Measurements from ENCODE around the gene WWTR1.

WWTR1 gene

DNA sequence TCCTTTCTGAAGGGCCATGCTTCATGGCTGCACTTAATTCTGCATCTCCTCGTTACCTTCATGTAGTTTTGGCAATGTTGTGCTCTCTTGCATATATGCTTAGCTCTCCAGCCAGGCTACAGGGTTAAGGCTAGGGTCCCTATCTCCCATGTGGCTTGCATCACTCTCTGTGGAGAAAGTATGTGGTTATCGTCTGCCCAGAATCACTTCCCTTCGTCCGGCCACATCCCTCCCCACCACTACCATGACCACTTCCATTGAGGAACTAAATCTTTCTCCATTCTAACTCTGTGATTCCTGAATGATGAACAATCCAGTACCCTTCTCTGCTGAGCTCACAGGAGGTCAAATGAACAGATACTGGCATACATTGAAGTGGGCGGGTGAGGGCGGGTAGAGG is 34.0 kb downstream of the WWTR1 start:
- DNase-seq, result no peak

DNA sequence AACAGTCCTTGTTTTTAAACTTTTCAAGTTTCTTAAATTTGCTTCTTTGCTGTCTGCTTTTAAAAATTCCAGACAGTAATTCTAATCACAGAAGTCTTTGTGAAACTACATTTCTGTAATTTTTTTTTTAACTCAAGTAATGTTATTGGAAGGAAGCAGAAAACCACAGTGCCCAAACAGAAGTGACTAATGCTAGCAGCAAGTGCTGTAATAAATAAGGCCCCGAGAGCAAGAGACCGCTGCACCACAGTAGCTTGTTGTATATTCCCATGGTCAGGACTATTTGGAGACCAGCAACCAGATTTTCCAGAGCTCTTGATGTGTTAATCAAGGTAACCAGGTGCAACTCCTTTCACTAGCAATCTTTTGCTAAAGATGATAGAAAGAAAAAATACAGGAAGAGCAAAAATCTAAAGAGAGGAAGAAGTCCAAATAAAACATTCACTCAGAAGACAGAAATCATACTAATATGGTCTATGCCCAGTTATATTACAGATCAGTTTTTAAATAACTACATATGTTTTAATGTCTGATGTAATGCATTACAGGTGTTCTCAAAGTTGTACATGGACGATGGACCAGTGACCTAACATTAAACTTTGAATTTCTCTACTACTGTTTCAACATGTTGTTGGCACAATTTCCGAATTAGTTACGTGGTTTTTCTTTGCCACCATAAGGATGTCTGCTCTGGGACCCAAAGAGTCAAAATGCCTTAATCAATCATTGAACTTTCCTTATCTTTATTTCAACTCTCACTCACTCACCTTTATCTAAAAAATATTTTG is 36.4 kb downstream of the WWTR1 start:
- no peak for DNase-seq

DNA sequence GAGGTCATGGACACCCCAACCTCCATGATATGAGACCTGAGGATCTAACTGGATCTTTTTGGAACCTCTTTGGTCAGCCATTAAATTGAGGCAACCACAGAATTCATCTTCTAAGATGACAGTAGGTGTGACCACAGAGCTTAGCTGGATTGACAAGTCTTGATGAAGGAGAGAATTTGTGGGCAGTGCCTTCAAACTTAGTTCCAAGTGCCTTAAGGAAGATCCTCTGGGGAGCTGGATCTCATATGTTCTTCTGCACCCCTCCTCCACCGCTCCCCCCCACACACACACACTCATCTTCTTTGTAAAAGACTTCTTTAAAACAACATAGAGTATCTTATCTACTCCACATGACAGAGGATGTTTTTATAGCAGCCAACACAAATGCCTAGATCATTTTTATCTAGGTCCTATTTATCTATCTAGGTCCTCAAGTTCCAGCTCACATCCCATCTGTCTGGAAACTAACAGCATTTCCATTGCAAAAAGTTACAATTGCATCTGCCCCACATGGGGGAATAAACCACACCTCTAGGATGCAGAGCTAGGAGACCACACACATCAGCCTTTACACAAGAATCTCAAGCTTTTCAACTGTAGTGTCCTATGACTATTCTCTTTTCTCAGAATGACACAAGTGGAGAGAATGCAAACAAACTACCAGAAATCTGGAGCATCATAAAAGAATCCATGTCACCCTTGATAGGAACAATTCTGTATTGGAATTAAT is 37.4 kb downstream of the WWTR1 start:
- DNase-seq, result no peak

DNA sequence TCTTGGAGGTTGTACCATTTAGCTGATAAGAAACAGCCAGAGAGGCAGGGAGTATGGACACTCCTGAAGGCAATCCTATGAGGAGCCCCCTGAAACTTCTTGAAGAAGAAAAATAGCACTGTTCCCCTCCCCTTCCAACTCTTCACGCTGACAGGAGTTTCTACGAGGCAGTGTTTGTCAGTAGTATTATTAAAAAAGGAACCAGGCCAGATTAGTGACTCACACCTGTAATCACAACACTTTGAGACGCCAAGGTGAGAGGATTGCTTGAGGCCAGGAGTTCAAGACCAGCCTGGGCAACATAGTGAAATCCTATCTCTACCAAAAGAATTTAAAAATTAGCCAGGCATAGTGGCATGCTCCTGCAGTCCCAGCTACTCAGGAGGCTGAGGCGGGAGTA is 38.7 kb downstream of the WWTR1 start:
- DNase-seq, result no peak

DNA sequence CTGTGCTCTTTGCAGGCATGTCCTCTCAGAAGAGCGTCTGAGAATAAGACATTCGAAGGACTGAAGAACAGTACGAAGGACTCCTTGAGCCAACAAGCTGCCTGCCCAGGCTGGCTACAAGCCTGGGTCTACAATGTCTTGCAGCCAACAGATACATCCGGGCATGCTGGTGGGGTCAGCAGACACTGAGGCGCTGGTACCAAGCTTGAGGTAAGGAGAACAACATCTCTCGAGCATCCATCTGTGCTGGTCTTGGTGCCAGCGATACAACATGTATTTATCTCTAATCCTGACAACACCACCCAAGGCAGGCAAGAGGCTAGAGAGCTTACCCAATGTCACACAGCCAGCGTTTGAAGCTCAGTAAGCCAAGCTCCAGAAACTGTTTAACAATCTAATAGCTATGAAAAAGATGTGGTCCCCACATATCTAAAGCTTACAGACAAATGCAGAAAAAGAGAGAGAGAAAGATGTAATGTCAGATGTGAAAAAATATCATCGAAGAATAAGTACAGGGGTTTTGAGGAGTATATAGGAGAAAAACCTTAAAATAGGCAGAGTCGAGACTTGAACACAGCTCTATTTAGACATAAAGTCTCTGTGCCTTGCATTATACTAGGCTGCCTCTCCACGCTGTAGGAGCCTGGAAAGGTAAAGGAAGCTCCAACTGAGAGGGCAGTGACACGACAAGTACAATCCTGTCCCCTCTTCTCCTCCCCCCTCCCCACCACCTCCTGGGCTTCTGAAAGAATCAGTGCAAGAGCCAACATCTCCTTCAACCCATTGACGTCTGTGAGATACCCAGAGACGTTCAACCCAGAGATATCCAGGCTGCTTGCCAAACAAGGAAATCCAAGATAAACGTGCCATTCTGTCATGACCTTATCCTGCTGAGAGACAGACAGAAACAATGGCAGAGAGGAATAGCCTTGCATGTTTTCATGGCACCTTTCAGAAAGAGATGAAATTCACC is 39.4 kb downstream of the WWTR1 start:
- peak in 31 of 51 donors; percentile 3 to 58 (median 21) for DNase-seq

DNA sequence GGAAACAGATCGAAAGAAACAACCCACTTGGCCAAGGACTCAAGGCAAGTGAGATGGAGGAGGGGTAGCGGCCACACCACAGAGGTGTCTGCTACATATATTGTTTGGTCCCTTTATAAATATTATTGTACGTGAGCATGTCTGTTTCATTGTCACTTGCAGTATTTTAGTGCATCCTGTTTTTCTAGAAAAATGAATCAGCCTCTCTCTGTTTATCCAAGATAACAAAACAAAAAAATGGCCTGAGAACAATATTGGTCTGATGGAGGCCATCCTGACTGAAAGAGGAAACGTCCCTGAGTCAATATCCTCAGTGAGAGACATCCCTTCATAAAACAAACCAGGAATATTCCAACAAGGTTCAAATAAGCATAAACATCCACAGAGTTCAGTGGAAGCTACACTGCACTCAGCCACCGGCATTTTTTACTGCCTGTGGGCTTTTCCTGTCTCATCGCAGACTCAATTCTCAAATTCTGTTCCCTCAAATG is 42.0 kb downstream of the WWTR1 start:
- DNase-seq, result no peak

DNA sequence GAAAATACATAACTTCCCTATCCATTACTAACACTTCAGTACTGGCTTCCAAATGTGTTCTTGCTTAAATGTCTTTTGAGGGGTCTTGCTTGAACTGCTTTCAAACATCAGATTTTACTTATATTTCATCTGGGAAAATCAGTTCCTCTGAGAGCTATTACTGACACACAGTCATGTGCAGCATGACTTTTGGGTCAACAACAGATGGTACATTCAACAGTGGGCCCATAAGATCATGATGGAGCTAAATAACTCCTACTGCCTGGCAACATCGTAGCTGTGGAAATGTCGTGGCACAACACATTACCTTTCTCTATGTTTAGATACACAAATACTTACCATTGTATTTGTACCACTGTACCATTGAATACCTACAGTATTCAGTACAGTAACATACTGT is 43.8 kb downstream of the WWTR1 start:
- no peak for DNase-seq

DNA sequence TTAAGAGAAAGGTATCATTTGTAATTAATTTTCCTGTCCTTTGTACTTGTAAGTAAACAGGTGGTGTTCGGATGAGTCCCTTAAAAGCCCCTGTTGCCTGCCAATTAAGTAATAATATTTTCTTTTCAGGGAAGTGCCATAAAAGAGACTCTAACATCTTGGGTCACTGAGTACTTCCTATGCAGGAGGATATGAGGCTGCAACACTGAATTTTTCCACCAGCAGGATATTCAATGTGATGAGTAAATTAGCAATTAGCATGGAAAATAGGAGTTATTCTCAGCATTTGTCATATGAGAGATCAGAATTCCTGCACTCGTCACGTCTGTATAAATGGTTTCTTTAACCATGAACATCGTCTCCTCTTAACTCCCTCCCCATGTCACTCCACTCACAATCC is 45.4 kb downstream of the WWTR1 start:
- DNase-seq, result no peak

DNA sequence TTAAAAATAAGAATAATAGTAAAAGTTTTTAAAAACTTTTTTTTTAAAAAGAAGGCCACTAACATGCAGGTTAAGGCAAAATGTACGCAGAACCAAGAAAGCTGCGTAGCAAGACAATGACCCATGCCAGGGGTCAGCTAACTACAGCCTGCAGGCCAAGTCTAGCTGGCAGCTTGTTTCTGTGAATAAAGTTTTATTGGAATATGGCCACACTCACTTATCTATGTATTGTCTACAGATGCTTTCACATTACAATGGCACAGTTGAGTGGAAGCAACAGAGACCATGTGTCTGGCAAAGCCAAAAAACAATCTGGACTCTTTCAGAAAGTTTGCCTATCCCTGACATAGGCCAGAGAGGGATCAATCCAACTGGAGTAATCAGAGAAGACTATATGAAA is 46.7 kb downstream of the WWTR1 start:
- DNase-seq, result no peak

DNA sequence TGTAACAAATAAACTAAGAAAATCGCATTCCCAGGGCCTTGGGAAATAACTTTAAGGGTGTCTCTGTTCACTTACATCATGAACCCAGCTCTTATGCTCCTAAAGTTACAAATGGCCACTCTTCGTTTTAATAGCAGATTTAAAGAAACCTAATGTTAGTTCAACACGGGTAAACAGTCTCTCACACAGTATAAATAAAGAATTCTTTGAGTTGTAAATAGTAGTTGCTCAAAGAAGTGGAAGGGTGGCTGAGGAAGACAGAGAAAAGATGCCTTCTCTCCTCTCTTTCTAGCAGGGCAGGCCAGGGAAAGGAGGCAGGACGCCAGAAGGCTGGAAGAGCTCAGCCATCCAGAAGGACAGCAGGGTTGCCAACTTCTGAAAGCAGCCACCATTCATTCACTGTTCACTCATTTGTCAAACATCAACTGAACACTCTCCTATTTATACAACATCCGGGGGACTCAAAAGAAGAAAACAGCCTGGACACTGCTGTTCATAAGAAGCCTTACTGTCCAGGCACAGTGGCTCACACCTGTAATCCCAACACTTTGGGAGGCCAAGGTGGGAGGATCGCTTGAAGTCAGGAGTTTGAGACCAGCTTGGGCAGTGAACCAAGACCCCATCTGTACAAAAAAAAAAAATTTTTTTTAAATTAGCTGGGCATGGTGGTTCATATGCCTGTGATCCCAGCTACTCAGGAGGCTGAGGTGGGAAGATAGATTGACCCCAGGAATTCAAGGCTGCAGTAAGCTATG is 47.3 kb downstream of the WWTR1 start:
- peak in 36 of 51 donors; percentile 3 to 75 (median 33) for DNase-seq

DNA sequence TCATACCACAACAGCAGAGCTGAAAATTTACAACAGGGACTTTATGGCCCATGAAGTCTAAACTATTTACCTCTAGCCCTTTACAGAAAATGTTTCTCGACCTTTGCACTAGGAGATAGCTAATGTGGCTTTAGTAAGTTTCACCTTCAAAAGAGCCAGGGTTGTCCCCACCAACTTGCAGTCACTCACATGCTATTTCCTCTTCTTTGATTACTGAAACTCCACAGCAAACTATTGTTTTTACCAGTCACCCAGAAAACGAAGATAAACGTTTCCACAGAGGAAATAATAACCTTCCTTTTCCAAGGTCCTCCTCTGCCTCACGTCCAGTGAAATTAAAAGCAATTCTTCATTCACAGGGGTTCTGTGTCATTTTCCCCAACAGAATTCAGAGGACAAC is 48.2 kb downstream of the WWTR1 start:
- no peak for DNase-seq

DNA sequence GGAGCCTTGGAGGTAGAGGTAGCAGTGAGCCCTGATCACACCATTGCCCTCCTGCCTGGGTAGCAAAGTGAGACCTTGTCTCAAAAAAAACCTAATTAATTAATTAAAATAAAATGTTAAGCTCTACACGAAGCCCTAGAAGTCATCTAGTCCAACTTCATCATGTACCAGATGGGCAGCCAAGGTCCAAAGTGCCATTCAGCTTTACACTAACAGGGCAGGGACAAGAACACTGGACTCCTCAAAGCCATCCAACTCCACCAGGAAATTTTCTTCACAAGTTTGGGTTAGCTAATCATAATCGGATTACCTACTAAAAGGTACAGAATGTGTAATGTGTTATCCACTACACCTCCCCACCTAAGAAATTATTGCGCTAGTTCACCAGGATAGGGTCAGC is 48.8 kb downstream of the WWTR1 start:
- DNase-seq, result no peak

DNA sequence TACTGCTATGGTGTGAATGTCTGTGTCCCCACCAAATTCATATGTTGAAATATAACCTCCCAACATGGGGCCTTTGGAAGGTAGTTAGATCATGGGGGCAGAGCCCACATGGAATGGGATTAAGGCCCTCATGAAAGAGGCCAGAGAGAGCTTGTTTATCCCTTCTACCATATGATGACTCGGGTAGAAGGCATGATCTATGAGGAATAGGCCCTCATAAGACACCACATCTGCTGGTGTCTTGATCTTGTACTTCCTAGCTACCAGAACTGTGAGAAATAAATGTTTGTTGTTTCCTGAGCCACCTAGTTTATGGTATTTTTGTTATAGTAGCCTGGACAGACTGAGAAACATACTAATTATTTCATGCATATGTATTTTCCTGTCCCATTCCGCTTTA is 51.9 kb downstream of the WWTR1 start:
- DNase-seq, result no peak

DNA sequence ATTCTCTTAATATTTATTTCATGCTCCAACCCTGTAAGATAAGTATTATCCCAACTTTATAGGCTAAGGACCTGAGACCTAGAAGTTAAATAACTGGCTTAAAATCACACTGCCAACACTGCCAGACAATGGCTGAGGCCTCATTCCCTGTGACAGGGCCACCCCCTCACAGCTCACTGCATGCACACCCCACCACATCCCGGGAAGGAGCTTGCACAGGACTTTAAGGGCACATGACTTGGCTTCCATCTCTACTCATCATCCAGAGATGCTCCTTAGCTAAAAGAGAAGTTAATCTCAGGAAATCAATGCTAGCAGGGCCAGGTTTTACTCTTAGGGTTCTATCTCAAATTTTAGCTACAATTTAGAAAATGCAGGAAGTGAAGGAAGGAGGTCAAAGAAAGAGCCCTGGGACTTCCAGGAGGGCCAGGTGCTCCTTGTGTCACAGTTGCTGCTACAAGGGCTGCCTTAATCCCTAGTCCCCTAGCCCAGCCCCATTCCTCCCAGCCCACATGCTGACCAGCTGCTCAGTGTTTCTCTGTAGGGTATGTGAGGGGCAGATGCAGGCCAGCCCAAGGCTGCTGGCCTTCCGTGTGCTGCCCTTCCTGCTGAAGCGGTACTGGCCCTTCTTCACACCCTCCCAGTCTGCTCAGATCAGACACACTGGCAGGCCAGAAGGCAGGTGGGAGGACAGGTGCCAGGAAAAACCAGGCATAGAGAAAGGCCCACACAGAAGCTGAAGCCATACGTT is 53.5 kb downstream of the WWTR1 start:
- no peak for DNase-seq

DNA sequence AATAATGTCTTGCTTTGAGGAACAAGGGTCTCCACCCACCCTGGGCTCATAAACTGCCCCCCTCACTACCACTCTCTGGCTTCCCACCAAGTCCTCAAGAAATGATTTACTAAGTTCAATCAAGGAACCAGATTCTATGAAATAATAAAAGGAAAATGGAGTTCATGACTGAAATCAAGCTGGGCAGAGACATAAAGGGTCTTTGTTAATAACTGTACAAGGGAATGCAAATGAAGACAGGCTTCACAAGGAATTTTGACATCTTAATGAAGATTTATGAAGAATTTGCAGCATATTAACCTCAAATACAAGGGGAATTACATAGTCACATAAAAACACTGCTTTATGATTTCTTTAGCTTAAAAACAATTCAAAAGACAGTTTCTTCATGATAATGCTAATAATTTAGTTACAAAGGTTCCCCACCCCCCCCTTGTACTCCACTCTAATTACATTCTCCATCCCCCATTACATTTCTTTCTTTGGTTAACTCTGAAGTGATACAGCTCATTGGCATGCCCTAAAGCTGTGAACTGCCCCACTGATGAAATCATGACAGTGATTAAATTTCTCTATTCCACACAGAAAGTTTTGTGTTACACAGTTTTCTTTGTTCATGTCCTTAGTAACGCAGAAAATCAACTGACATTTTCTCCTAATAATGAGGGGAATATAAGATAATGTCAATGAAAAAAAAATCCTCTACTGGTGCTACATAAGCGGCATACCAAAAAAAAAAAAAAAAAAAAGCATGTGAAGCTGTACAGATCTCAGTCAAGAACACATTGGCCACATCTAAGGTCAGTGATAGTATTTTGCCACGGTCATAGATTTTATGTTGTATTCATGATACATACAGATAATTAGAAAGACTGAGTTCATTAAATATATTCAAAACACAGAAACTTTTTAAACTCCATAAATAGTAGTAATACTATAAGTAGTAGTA is 54.4 kb downstream of the WWTR1 start:
- DNase-seq, result no peak

DNA sequence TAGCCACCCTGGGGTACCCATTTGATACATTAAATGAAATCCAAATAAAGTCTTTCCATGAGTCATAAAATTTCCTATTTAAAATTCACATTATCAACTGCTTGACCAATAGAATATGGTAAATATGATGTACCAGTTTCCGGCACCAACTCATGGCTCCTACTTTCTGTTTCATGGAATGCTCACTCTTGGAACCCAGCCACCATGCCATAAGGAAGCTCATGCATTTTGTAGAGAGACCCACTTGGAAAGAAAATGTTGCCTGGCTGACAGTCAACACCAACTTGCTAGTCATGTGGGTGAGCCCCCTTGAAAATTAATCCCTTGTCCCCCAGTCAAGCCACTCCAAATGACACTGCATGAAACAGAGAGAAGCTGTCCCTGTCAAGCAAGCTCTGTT is 57.2 kb downstream of the WWTR1 start:
- DNase-seq, result no peak

DNA sequence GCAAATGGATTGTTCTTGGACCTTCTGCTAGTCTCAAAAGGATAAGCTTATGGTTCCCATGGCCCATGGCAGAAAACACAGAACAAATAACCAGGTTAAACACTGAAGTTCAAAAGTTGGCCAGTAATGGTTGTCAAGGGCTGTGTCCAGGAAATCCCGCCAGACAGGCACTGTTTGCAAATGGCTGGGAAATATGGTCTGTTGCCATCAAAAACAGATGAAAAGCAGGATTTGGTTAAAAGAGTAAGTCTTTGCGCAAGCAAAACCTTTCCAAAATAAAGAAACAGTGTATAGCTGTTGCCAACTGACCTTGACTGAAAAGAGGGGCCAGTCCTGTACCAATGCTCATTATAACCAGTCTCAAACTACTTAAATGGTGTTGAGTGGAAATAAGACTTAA is 58.6 kb downstream of the WWTR1 start:
- peak in 12 of 51 donors; percentile 2 to 25 (median 8) for DNase-seq

DNA sequence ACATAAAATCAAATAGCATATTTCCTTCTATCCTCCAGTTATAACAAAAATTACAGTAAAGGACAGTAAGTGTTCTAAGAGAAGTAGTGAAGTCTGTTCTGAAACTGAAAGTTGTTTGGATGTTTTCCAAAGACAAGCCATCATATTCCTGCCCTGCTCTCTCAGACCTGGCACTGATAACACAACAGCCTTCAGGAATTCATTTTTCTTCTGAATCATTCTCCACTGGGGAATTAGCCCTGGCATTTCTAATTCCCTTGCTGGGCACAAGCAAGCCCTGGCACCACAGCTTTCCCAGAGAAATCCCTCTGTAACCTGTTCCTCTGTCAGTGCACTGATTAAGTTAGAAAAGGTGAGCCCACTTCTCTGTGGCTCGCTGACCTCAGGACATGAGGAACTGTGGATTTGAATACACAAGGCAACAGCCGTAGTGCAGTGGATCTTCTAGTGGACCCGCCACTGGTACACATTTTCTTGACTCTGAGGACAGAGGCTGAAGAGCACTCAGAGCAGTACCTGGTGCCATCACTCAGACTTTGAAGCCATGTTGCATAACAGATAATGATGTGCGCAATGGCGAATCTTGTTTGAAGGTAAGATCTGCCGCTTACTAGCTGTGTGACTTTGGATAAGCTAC is 61.6 kb downstream of the WWTR1 start:
- DNase-seq, result no peak

Data from hypothalamus (tissue), 51 donors.